Measurements from ENCODE around the gene MMP24OS. TPM values are rescaled to one million over a fixed set of nuclear protein-coding genes. Genes with fewer than 3 reads are reported as not detected.

Gene MMP24OS
- total and polyA plus RNA-seq, 10 of the 15 experiments (the other 5 are each of a cell fraction or from before 2014, with no cell fraction given), result 2.0 to 30.9 (median 10.9) TPM

DNA sequence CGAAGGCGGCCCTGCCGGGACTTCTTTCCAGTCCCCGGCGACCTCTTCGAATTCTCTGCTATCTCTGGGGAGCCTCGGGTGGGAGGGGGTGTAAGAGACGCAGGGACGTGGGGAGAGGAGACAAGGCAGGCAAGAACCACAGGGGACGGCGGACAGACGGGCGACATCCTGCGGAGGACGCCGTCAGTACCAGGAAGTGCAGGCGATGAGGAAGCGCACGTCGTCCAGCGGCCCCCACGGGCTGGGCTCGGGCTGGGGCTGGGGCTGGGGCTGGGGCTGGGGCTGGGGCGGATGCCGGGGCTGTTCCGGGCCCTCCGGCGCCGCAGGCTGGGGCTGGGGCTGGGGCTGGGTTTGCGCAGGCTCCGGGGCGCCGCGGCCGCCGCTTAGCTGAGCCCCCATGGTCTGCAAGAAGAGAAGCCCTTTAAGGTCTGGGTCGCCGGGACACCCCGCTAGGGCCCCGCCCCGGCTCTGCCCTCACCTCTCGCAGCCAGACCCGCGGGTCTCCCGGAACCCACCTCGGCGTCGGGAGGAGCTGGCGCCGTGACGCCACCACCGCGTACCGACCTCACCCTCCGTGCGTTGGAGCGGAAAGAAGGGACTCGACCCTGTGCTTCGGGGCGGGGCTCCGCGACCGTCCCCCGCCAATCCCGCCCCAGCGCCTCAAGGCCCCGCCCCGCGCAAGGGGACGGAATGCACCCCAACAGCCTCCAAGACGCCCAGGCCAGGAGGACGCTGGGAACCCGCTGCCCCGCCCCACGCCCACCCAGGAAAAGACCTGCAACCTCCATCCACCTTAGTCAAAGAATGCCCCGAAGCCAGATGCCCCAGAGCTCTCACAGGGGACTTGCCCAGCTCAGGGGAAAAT, at the start of gene MMP24OS (continued):
- TF ChIP-seq, protein P1, sequence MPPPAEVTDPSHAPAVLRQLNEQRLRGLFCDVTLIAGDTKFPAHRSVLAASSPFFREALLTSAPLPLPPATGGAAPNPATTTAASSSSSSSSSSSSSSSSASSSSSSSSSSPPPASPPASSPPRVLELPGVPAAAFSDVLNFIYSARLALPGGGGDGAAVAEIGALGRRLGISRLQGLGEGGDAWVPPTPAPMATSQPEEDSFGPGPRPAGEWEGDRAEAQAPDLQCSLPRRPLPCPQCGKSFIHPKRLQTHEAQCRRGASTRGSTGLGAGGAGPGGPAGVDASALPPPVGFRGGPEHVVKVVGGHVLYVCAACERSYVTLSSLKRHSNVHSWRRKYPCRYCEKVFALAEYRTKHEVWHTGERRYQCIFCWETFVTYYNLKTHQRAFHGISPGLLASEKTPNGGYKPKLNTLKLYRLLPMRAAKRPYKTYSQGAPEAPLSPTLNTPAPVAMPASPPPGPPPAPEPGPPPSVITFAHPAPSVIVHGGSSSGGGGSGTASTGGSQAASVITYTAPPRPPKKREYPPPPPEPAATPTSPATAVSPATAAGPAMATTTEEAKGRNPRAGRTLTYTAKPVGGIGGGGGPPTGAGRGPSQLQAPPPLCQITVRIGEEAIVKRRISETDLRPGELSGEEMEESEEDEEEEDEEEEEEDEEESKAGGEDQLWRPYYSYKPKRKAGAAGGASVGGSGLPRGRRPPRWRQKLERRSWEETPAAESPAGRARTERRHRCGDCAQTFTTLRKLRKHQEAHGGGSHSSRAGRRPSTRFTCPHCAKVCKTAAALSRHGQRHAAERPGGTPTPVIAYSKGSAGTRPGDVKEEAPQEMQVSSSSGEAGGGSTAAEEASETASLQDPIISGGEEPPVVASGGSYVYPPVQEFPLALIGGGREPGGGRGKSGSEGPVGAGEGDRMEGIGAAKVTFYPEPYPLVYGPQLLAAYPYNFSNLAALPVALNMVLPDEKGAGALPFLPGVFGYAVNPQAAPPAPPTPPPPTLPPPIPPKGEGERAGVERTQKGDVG (CRISPR knock-in tag; IDR thresholded peaks at IDR 0.05), result no peak
- TF ChIP-seq CBX5 (IDR thresholded peaks at IDR 0.05; ENCODE audit: low read depth) (no peak), YY1 (IDR thresholded peaks at IDR 0.05; ENCODE audit: low read depth, low read length) (peak; percentile 8; the same call in 1 of the 2 replicates), NR2F1 (conservative IDR thresholded peaks at IDR 0.05) (peak; percentile 66), PML (IDR thresholded peaks at IDR 0.05; ENCODE audit: low read length) (peak; percentile 58; the same call in 1 of the 2 replicates), SRF (IDR thresholded peaks at IDR 0.05; ENCODE audit: low read depth in 2 of 2, low read length in 2 of 2) (no peak), E2F8 (IDR thresholded peaks at IDR 0.05; ENCODE audit: low read depth, partially characterized antibody) (no peak), CREB1 (IDR thresholded peaks at IDR 0.05; ENCODE audit: low read depth) (peak; percentile 88), NKRF (conservative IDR thresholded peaks at IDR 0.05) (0 out of 2 replicates have a peak, but pooled peaks have one; percentile 49), SUZ12 (IDR thresholded peaks at IDR 0.05; ENCODE audit: unreplicated experiment) (no peak), TCF3 (IDR thresholded peaks at IDR 0.05; ENCODE audit: borderline replicate concordance, insufficient read depth, low read depth, low read length) (0 out of 2 replicates have a peak, but pooled peaks have one; percentile 31), EGR1 (IDR thresholded peaks at IDR 0.05; ENCODE audit: borderline replicate concordance in 1 of 2, low read depth in 2 of 2, low read length in 2 of 2) (no peak; a peak in 1 of 3 replicates), BCL3 (IDR thresholded peaks at IDR 0.05; ENCODE audit: borderline replicate concordance, insufficient read depth, low read depth, low read length, poor library complexity, severe bottlenecking) (peak; percentile 72), RELA (IDR thresholded peaks at IDR 0.05; ENCODE audit: borderline replicate concordance, partially characterized antibody) (no peak), HCFC1 (IDR thresholded peaks at IDR 0.05; ENCODE audit: low read length) (no peak)
- TF ChIP-seq, protein P2, sequence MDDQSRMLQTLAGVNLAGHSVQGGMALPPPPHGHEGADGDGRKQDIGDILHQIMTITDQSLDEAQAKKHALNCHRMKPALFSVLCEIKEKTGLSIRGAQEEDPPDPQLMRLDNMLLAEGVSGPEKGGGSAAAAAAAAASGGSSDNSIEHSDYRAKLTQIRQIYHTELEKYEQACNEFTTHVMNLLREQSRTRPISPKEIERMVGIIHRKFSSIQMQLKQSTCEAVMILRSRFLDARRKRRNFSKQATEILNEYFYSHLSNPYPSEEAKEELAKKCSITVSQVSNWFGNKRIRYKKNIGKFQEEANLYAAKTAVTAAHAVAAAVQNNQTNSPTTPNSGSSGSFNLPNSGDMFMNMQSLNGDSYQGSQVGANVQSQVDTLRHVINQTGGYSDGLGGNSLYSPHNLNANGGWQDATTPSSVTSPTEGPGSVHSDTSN (IDR thresholded peaks at IDR 0.05; ENCODE audit: insufficient replicate concordance, low read depth, low read length), result peak; percentile 2
